ENCODE results near the gene FAM25G.
"Not testable (repeated sequence)": the region's sequence is repeated elsewhere in the genome, so short reads cannot be mapped to it uniquely, and the experiment has no call there.

GRCh38 chr10:47472072-47472471 is 19.4 kb downstream of the FAM25G start:
- not testable (repeated sequence) for TF ChIP-seq CTCF, POLR2A, EP300, POLR2AphosphoS5 (IDR thresholded peaks at IDR 0.05)
